Hepatocyte (in vitro differentiated cells): ENCODE results near the gene ZNF71. TPM values are rescaled to one million over a fixed set of nuclear protein-coding genes. Genes with fewer than 3 reads are reported as not detected.

Experiments used
- DNase-seq: peaks from one replicate; pipeline ENCODE4 v3.0.0-alpha.2; 2016; ENCODE audit warnings: low spot score
- H2AFZ ChIP-seq: fragments of 200-600 bp; sonication (generic); 2 replicates; pipeline ENCODE4 v1.6.0; 2016; ENCODE audit warnings: antibody characterized with exemption, mild to moderate bottlenecking
- H3K27ac ChIP-seq: fragments of 200-600 bp; sonication (generic); 2 replicates; pipeline ENCODE4 v1.5.1; 2016; ENCODE audit warnings: mild to moderate bottlenecking
- H3K27me3 ChIP-seq: fragments of 200-600 bp; sonication (generic); 2 replicates; pipeline ENCODE4 v1.6.1; 2016
- H3K36me3 ChIP-seq: fragments of 200-600 bp; sonication (generic); replicated peaks from 2 replicates; pipeline ENCODE4 v1.5.1; 2016; ENCODE audit warnings: low read depth; ENCODE audit not compliant: insufficient read depth
- H3K4me1 ChIP-seq: fragments of 200-600 bp; sonication (generic); 2 replicates; pipeline ENCODE4 v1.5.1; 2016; ENCODE audit warnings: mild to moderate bottlenecking, moderate library complexity; ENCODE audit not compliant: insufficient read depth
- H3K4me2 ChIP-seq: fragments of 200-600 bp; sonication (generic); 2 replicates; pipeline ENCODE4 v1.6.0; 2016
- H3K4me3 ChIP-seq: fragments of 200-600 bp; sonication (generic); 2 replicates; pipeline ENCODE4 v1.5.1; 2016; ENCODE audit warnings: mild to moderate bottlenecking
- H3K79me2 ChIP-seq: fragments of 200-600 bp; sonication (generic); 2 replicates; pipeline ENCODE4 v1.6.0; 2017; ENCODE audit warnings: mild to moderate bottlenecking
- H3K9me2 ChIP-seq: fragments of 200-600 bp; sonication (generic); replicated peaks from 2 replicates; pipeline ENCODE4 v1.6.0; 2017; ENCODE audit warnings: mild to moderate bottlenecking; ENCODE audit not compliant: insufficient read depth
- H3K9me3 ChIP-seq: fragments of 200-600 bp; sonication (generic); 2 replicates; pipeline ENCODE4 v1.5.1; 2016; ENCODE audit warnings: low read depth, mild to moderate bottlenecking
- H4K20me1 ChIP-seq: fragments of 200-600 bp; sonication (generic); 2 replicates; pipeline ENCODE4 v1.6.0; 2016; ENCODE audit warnings: mild to moderate bottlenecking; ENCODE audit not compliant: insufficient read depth, poor library complexity, severe bottlenecking
- EZH2 ChIP-seq: fragments of 200-600 bp; sonication (generic); IDR thresholded peaks from 2 replicates; pipeline ENCODE4 v1.6.1; 2016; ENCODE audit warnings: antibody characterized with exemption, mild to moderate bottlenecking, borderline replicate concordance
- EZH2phosphoT487 ChIP-seq: fragments of 200-600 bp; sonication (generic); IDR thresholded peaks from one replicate; pipeline ENCODE4 v1.6.1; 2018; ENCODE audit warnings: antibody characterized with exemption, mild to moderate bottlenecking, low read depth, moderate library complexity; ENCODE audit not compliant: unreplicated experiment, severe bottlenecking
- WGBS: methylation state at CpG from one replicate; pipeline ENCODE4 v1.1.6; 2016; ENCODE audit warnings: low lambda C conversion rate; ENCODE audit errors: missing lambda C conversion rate; 5-methylcytosine and 5-hydroxymethylcytosine counted together
- polyA plus RNA-seq: library from polyadenylated mRNA; unstranded; fragments of >200 nt; fragmentation: Nextera tagmentation; extraction: Ambion mirVana; gene quantifications from 2 replicates; pipeline ENCODE4 v1.2.1, GENCODE V29; 2016
- total RNA-seq: library from RNA; depleted of rRNA; stranded (reverse); fragments of >200 nt; gene quantifications from 2 replicates; pipeline ENCODE4 v1.2.3, GENCODE V29; 2014
- TF ChIP-seq, protein P1 (sequence below): fragments of 200-600 bp; sonication (generic); IDR thresholded peaks from 2 replicates; pipeline ENCODE4 v1.5.1; 2016; ENCODE audit warnings: antibody characterized with exemption, mild to moderate bottlenecking; ENCODE audit not compliant: poor library complexity

The ZNF71 gene
- total and polyA plus RNA-seq, 2 experiments from 2014 or later: 9.2 to 9.5 TPM

DNA sequence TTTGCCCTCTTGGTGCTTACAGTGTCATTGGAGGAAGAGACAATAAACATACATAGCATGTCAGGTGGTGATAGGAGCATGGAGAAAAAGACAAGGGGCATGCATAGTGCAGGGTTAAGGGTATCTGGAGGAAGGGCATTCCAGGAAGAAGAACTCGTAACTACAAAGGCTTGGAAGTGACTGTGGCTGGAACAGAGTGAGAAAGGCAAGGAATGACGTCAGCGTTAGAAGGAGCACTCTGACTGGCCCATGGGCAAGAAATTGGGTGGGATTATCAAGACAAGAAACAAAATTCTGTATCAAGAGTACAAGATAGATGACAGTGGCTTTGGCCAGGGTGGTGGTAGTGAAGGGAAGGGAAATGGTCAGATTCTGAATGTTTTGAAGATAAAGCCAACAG, 59.0 kb downstream of the ZNF71 start:
- Histone ChIP-seq H3K27ac (no peak overlapping the region), H3K36me3 (no peaks in the 10 kb centered on the region), H3K9me2 (no peaks in the 10 kb centered on the region), H3K4me2 (no peak overlapping the region), H3K4me3 (no peak overlapping the region), H3K79me2 (no peaks in the 10 kb centered on the region), H4K20me1 (no peaks in the 10 kb centered on the region), H3K9me3 (no peaks in the 10 kb centered on the region), H3K27me3 (no peaks in the 10 kb centered on the region), H3K4me1 (no peaks in the 10 kb centered on the region), H2AFZ (no peak overlapping the region)
- DNase-seq: no peak
- TF ChIP-seq, protein P1, sequence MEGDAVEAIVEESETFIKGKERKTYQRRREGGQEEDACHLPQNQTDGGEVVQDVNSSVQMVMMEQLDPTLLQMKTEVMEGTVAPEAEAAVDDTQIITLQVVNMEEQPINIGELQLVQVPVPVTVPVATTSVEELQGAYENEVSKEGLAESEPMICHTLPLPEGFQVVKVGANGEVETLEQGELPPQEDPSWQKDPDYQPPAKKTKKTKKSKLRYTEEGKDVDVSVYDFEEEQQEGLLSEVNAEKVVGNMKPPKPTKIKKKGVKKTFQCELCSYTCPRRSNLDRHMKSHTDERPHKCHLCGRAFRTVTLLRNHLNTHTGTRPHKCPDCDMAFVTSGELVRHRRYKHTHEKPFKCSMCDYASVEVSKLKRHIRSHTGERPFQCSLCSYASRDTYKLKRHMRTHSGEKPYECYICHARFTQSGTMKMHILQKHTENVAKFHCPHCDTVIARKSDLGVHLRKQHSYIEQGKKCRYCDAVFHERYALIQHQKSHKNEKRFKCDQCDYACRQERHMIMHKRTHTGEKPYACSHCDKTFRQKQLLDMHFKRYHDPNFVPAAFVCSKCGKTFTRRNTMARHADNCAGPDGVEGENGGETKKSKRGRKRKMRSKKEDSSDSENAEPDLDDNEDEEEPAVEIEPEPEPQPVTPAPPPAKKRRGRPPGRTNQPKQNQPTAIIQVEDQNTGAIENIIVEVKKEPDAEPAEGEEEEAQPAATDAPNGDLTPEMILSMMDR: no peak
- TF ChIP-seq EZH2: no peak
- TF ChIP-seq EZH2phosphoT487: no peak
- WGBS: 76% methylated on average over 3 of the region's 3 CpGs

DNA sequence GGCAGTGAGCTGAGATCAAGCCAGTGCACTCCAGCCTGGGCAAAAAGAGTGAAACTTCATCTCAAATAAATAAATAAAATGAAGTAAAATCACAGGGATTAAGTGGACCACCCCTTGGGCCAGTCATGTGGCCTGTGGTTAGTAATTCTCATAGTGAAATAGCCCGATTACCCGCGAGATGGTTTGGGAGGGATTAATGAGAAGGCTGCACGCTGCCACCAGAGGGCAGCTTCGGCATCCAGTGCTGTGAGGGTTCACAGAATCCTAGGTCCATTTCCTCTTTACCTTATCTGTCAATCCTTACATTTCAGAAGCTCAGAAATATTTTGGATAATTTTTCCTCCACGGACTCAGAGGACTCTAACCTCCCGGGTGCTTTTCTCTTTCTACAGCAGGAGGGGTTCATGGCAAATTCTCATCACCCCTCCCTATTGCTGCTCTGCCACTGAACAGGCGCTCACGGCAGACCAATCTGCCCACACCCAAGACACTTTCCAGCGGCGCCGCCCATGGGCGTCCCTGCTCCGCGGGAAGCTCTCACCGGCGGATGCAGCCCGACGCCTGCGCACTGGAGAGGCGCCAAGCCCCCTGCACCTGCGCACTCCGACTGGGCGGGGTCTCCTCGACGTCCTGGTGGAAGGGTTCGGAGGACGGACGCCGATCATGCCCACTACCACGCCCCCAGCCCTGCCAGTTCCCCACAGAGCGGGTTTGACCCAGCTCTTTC, 65.4 kb downstream of the ZNF71 start:
- Histone ChIP-seq H3K4me2 (no peak overlapping the region), H3K79me2 (no peaks in the 10 kb centered on the region), H3K9me2 (no peaks in the 10 kb centered on the region), H3K27ac (no peak overlapping the region), H3K9me3 (peaks cover 3% of the 10 kb centered on the region), H2AFZ (no peak overlapping the region), H3K27me3 (no peaks in the 10 kb centered on the region), H3K4me1 (no peaks in the 10 kb centered on the region), H3K4me3 (no peak overlapping the region), H4K20me1 (no peaks in the 10 kb centered on the region), H3K36me3 (no peaks in the 10 kb centered on the region)
- DNase-seq: no peak
- WGBS: 94% methylated on average over 30 of the region's 32 CpGs
- TF ChIP-seq EZH2 (no peak), EZH2phosphoT487 (no peak)
- TF ChIP-seq, protein P1: no peak

DNA sequence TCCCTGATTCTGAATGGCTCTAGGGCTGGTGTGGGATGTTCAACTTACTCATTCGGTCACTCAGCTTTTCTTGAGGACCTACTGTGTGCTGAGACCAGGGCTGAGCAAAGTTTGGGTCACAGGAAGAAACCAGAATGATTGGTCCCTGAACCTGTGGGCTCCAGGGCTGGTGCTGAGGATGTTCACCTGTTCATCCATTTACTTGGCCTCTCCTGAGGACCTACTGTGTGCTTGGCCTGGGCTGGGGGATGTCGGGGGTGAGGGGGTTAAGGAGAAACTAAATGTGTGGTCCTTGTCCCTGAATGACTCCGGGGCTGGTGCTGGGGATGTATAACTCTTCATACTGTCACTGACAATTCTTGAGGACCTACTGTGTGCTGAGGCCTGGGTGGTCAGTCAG, 66.1 kb downstream of the ZNF71 start:
- Histone ChIP-seq H4K20me1 (no peaks in the 10 kb centered on the region), H3K4me3 (no peak overlapping the region), H3K4me1 (no peaks in the 10 kb centered on the region), H2AFZ (no peak overlapping the region), H3K9me2 (no peaks in the 10 kb centered on the region), H3K36me3 (no peaks in the 10 kb centered on the region), H3K4me2 (no peak overlapping the region), H3K9me3 (peaks cover 3% of the 10 kb centered on the region), H3K79me2 (no peaks in the 10 kb centered on the region), H3K27me3 (no peaks in the 10 kb centered on the region), H3K27ac (no peak overlapping the region)
- 81% methylated on average over 3 of the region's 3 CpGs for WGBS
- TF ChIP-seq EZH2 (no peak), EZH2phosphoT487 (no peak)
- TF ChIP-seq, protein P1: no peak
- no peak for DNase-seq
